Activated T-cell treated with anti-CD3 and anti-CD28 coated beads, Interleukin-2, amount 50 U/mL, for 4 hours (primary cell): ENCODE measurements around the gene RABGAP1L. TPM values are rescaled to one million over a fixed set of nuclear protein-coding genes. Genes with fewer than 3 reads are reported as not detected.
"Not testable (repeated sequence)": the region's sequence is repeated elsewhere in the genome, so short reads cannot be mapped to it uniquely, and the experiment has no call there.

Experiments used
- ATAC-seq, 2 donors: fragments of 200-7000 bp; cut with Tn5 transposase; one replicate each; pipeline ENCODE4 v1.10.0; 2021
- DNase-seq: peaks from one replicate; pipeline ENCODE4 v3.0.0-alpha.2; 2020
- H3K27me3 Mint-ChIP-seq: one replicate; pipeline ENCODE4 v1.8.0; 2021; ENCODE audit warnings: low read depth, mixed read lengths
- H3K36me3 Mint-ChIP-seq: one replicate; pipeline ENCODE4 v1.8.0; 2022; ENCODE audit warnings: mixed read lengths; ENCODE audit not compliant: insufficient read depth
- H3K4me1 Mint-ChIP-seq: one replicate; pipeline ENCODE4 v1.8.0; 2021; ENCODE audit warnings: low read depth, mixed read lengths
- H3K4me3 Mint-ChIP-seq: one replicate; pipeline ENCODE4 v1.8.0; 2021; ENCODE audit warnings: mild to moderate bottlenecking, moderate library complexity, mixed read lengths
- H3K9me3 Mint-ChIP-seq: one replicate; pipeline ENCODE4 v1.8.0; 2021; ENCODE audit warnings: mixed read lengths
- total RNA-seq, 3 donors: library from RNA; stranded (reverse); gene quantifications; one replicate each; pipeline ENCODE4 v1.2.1, GENCODE V29; 2021

RABGAP1L gene
- total RNA-seq, 3 donors from 2014 or later: 16.9 to 23.2 (median 22.3) TPM

DNA sequence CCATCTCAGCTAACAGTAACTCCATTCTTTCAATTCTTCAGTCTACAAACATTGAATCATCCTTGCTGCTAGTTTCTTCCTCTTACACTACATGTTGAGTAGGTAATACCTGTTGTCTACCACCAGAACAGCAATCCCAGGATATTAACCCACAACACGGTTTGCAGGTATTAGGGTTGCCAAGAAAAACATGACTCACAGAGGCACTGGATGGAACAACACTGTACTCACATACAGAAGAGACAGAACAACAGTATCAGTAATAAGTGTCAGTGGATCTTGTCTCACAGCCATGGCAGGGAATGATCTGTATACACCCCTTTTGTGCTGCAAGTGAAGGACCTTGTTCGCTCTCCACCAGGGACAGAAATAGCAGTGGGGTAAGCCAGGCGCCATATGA is 500.5 kb downstream of the RABGAP1L start:
- no peak overlapping the region for H3K4me3 Mint-ChIP-seq
- H3K27me3 Mint-ChIP-seq: no peaks in the 10 kb centered on the region
- no peak for ATAC-seq
- peaks cover 6% of the 10 kb centered on the region for H3K9me3 Mint-ChIP-seq
- H3K36me3 Mint-ChIP-seq: peaks cover 32% of the 10 kb centered on the region
- no peak for DNase-seq
- H3K4me1 Mint-ChIP-seq: no peaks in the 10 kb centered on the region

DNA sequence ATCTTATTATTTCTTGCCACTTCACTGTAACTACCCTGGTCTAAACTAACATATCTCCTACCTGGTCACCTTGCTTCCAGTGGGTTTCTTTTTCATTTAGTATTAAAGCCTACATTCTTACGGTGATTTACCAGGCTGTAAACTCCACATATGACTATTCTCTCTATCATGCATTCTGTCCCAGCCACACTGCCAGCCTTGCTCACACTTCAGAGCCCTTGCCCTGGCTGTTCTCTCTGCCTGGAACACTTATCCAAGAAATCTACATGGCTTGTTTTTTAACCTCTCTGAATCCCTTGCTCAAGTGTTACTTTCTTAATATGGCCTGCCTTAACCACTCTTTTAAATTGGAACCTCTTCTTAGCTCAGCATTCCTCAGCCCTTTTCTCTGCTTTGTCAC is 501.2 kb downstream of the RABGAP1L start:
- Mint-ChIP-seq H3K27me3 (no peaks in the 10 kb centered on the region), H3K4me1 (no peaks in the 10 kb centered on the region), H3K36me3 (peaks cover 32% of the 10 kb centered on the region), H3K9me3 (peaks cover 6% of the 10 kb centered on the region), H3K4me3 (no peak overlapping the region)
- DNase-seq (no peak), ATAC-seq (no peak)

DNA sequence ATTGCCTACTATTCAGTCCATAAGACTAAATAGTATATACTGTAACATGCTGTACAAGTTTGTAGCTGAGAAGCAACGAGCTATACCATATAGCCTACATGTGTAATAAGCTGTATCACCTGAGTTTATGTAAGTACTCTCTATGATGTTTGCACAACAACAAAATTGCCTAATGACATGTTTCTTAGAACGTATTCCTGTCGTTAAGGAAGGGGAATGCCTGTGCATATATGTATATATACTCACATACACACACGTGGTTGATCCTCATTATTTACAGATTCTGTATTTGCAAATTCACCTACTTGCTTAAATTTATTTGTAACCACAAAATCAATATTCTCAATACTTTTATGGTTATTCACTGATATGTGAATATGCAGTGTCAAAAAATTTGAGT is 504.0 kb downstream of the RABGAP1L start:
- no peak for ATAC-seq
- Mint-ChIP-seq H3K4me3 (no peak overlapping the region), H3K27me3 (no peaks in the 10 kb centered on the region), H3K9me3 (peaks cover 11% of the 10 kb centered on the region), H3K4me1 (no peaks in the 10 kb centered on the region), H3K36me3 (peaks cover 35% of the 10 kb centered on the region)
- no peak for DNase-seq

DNA sequence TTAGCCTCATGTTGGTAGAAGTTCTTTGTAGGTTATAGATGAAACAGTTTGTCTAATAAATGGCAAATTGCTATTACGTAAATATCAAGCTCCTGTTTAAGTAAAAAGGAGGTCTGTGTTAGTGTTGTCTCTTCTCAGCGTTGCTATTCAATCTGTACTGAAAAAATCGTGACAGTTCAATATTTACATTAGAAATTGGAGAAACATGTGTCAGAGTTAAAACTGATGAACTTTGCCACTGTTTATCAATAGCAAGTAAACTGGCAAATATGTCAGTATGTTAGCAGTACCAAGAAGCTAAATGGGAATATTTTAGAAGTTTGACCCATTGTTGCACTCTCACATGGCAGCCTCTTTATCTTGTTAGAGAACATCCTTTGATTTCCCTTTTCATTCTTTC is 506.9 kb downstream of the RABGAP1L start:
- peaks cover 33% of the 10 kb centered on the region for H3K9me3 Mint-ChIP-seq
- H3K36me3 Mint-ChIP-seq: peaks cover 28% of the 10 kb centered on the region

DNA sequence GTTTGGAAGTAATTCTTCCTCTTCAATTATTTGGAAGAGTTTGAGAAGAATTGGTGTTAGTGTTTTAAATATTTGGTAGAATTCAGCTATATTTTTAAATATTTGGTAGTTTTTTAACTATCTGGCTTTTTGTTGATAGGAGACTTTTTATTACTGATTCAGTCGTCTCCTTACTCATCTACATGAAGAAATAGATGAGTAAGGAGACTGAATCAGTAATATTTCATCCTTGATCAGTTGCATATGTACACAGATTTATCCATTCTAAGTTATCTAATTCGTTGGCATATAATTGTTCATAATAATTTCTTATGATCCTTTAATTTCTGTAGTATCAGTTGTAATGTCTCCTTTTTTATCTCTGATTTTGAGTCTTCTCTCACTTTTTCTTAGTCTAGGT is 512.5 kb downstream of the RABGAP1L start:
- no peak for ATAC-seq
- Mint-ChIP-seq H3K4me1 (no peaks in the 10 kb centered on the region), H3K4me3 (no peak overlapping the region), H3K27me3 (no peaks in the 10 kb centered on the region), H3K36me3 (peaks cover 22% of the 10 kb centered on the region), H3K9me3 (peaks cover 37% of the 10 kb centered on the region)
- DNase-seq: no peak

More for the DNA sequence above, 506.9 kb downstream of the RABGAP1L start:
- Mint-ChIP-seq H3K4me3 (no peak overlapping the region), H3K4me1 (no peaks in the 10 kb centered on the region), H3K27me3 (no peaks in the 10 kb centered on the region)
- ATAC-seq: no peak
- DNase-seq: no peak

DNA sequence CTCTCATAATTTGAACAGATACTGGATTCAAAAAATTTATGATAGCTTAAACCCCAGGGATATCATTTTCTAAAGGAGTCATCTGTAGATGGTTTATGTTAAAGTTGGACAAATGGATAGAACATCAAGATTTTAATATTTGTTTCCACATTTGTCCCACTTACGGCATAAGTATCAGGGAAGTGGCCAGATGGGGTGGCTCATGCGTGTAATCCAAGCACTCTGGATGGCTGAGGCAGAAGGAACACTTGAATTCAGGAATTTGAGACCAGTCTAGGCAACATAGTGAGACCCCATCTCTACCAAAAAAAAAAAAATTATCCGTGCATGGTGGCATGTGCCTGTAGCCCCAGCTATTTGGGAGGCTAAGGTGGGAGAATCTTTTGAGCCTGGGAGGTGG is 517.5 kb downstream of the RABGAP1L start:
- Mint-ChIP-seq H3K27me3 (no peaks in the 10 kb centered on the region), H3K9me3 (no peaks in the 10 kb centered on the region)

DNA sequence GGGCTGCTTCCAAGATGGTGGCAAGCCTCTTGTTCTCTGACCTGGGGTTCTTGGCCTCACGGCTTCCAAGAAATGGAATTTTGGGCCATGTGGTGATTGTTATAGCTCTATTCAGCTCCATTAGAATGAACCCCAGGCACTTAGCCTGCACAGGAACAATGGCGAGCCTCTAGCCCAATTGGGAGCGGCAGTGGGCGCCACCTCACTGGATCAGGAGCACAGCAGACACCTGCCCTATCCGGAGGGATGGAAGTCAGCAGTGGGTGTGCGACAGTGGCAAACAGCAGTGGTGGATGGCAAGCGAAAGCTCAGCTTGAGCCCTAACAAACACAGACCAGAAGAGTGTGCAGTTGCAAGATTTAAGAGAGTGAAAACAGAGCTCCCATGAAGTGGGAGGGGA is 519.3 kb downstream of the RABGAP1L start:
- no peak overlapping the region for H3K4me3 Mint-ChIP-seq
- ATAC-seq (no peak), DNase-seq (no peak)
- H3K9me3 Mint-ChIP-seq: no peaks in the 10 kb centered on the region
- no peaks in the 10 kb centered on the region for H3K4me1 Mint-ChIP-seq
- H3K36me3 Mint-ChIP-seq: peaks cover 6% of the 10 kb centered on the region
- no peaks in the 10 kb centered on the region for H3K27me3 Mint-ChIP-seq

More for the DNA sequence above, 517.5 kb downstream of the RABGAP1L start:
- Mint-ChIP-seq H3K4me1 (no peaks in the 10 kb centered on the region), H3K4me3 (no peak overlapping the region), H3K36me3 (no peaks in the 10 kb centered on the region)
- ATAC-seq (no peak), DNase-seq (no peak)

DNA sequence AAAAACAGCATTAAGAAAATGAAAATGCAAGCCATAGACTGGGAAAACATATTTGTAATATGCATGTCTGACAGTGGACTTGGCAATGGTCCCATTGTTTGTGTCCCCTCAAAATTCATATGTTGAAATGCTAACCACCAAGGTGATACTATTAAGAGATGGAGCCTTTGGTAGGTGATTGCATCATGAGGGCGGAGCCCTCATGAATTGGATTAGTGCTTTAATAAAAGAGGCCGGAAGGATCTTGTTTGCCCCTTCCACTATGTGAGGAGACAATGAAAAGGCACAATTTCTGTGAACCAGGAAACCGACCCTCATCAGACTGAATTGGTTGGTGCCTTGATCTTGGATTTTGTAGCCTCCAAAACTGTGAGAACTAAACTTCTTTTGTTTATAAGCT is 520.8 kb downstream of the RABGAP1L start:
- no peak overlapping the region for H3K4me3 Mint-ChIP-seq
- no peaks in the 10 kb centered on the region for H3K4me1 Mint-ChIP-seq
- no peaks in the 10 kb centered on the region for H3K9me3 Mint-ChIP-seq
- ATAC-seq (no peak), DNase-seq (no peak)
- peaks cover 16% of the 10 kb centered on the region for H3K36me3 Mint-ChIP-seq
- no peaks in the 10 kb centered on the region for H3K27me3 Mint-ChIP-seq

DNA sequence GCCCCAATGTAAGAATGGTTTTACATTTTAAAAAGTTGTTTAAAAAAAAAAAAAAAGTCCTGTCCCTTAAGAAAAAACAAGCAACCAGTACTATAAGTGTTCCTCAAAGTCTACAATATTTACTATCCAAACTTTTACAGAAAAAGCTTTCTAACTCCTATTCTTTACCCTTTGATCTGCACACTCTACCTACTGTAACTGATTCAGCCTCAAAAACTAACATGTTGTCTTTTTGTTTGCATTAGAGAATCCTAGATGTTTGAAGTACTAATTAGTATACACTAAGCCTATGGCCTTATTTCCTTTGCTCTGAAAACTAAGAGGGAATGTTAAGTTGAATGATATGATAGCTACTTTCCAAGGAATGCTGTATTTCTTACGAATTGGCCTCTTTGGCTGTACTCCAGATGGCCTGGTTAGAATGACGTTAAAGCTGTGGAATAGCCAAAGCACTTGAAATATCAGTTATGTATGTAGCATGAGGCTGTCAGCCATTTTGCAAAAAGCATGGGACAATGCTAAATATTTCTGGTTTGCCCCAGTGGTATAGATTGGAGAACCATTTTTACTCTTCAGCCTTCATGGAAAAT is 523.2 kb downstream of the RABGAP1L start:
- DNase-seq (no peak), ATAC-seq (no peak)
- Mint-ChIP-seq H3K4me3 (no peak overlapping the region), H3K9me3 (no peaks in the 10 kb centered on the region), H3K27me3 (no peaks in the 10 kb centered on the region), H3K36me3 (peaks cover 20% of the 10 kb centered on the region), H3K4me1 (peaks cover 4% of the 10 kb centered on the region)

DNA sequence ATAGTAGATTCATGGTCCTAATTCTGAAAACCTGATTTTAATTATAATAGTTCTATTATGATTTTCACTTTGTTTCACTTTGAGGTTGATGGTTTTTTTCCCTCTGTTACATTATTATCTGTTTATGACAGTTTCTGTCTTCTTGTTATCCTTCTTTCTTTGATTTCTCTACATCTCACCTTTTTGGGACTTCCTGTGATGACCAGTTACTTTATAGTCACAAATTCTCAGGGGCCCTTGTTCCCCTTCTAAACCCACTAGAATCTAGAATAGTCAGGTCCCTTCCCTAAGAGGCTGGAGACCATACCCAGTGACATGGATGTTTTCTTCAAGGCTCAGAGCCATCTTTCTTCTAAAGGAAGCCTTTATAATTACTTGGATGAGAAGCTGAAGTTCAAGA is 526.9 kb downstream of the RABGAP1L start:
- ATAC-seq (no peak), DNase-seq (no peak)
- Mint-ChIP-seq H3K27me3 (no peaks in the 10 kb centered on the region), H3K36me3 (peaks cover 20% of the 10 kb centered on the region), H3K9me3 (no peaks in the 10 kb centered on the region), H3K4me1 (peaks cover 4% of the 10 kb centered on the region), H3K4me3 (no peak overlapping the region)

DNA sequence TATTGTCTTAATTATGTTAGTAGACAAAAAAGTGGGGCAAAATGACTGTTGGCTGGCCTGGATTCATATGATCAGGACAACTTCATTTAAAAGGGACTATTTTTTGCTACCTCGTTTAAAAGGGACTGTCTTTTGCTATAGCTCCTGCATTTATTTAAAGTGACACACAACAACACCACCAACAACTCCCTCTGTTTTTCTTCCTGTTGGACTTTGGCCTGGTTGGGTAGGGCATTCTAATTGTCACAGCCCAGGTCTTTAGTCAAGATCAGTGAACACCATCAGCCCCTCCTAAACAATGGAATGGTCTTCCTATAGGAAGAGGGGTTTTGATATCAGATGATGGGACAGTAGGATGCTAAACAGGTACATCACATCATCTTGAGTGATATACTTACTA is 530.2 kb downstream of the RABGAP1L start:
- ATAC-seq: no peak
- no peak for DNase-seq
- H3K4me3 Mint-ChIP-seq: no peak overlapping the region
- no peaks in the 10 kb centered on the region for H3K9me3 Mint-ChIP-seq
- H3K27me3 Mint-ChIP-seq: no peaks in the 10 kb centered on the region
- H3K36me3 Mint-ChIP-seq: peaks cover 13% of the 10 kb centered on the region
- peaks cover 4% of the 10 kb centered on the region for H3K4me1 Mint-ChIP-seq

DNA sequence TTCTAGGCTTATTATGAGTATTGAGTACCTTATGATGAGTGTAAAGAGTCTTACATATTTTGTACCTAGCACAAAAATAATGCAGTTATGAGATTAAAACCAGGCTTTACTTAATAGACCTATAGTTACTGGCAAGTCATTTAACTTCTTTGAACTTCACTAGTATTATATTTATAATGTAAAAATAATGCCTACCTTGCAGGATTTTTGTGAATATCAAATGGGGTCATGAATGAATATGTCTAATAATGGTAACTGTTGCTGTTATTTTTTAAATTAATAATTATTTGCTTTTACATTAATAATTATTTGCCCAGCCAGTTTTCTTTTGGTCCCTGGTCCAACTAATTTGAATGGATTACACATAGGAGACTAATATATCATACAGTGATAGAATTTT is 530.9 kb downstream of the RABGAP1L start:
- H3K4me3 Mint-ChIP-seq: no peak overlapping the region
- DNase-seq (no peak), ATAC-seq (no peak)

DNA sequence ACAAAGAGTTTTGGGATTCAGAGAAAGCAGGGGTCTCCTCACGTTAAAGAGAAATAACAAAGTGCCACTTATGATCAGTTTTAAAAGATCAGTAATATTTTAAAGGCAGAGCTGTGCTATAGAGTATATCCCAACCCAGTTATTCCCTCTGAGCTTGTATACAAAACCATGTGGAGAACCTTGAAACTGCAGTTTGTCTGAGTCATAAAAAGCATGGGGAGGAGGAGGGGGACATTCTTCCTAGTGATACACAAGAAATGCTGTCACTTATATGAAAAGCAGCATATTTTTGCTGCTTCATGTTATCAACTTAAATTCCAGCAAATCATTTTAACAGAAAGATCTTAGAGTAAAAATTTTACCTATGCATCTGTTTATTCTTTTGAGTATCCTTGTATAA is 533.0 kb downstream of the RABGAP1L start:
- no peaks in the 10 kb centered on the region for H3K4me1 Mint-ChIP-seq
- H3K27me3 Mint-ChIP-seq: no peaks in the 10 kb centered on the region
- no peak overlapping the region for H3K4me3 Mint-ChIP-seq
- ATAC-seq (no peak), DNase-seq (no peak)
- no peaks in the 10 kb centered on the region for H3K9me3 Mint-ChIP-seq
- H3K36me3 Mint-ChIP-seq: peaks cover 11% of the 10 kb centered on the region

More for the DNA sequence above, 530.9 kb downstream of the RABGAP1L start:
- no peaks in the 10 kb centered on the region for H3K27me3 Mint-ChIP-seq
- peaks cover 4% of the 10 kb centered on the region for H3K4me1 Mint-ChIP-seq
- peaks cover 12% of the 10 kb centered on the region for H3K36me3 Mint-ChIP-seq
- H3K9me3 Mint-ChIP-seq: no peaks in the 10 kb centered on the region

DNA sequence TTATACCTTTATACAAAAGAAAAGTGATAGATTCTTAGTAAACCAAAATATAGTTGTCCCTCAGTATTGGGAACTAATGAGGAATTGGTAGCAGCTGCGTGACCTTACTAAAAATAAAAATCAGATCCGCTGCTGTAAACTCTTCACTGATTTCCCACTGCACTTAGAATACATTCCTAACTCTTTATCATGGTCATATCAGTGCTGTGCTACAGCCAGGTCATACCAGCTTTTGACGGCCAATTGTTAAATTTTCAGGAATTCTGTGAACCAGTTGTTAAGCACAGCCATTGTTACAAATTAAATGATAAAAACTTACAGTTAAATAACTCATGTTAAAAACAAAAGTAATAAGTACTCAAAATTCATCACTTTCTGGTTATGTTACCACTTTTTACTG is 533.8 kb downstream of the RABGAP1L start:
- no peak for ATAC-seq
- Mint-ChIP-seq H3K4me1 (no peaks in the 10 kb centered on the region), H3K9me3 (no peaks in the 10 kb centered on the region), H3K27me3 (no peaks in the 10 kb centered on the region), H3K4me3 (no peak overlapping the region), H3K36me3 (peaks cover 11% of the 10 kb centered on the region)
- no peak for DNase-seq

DNA sequence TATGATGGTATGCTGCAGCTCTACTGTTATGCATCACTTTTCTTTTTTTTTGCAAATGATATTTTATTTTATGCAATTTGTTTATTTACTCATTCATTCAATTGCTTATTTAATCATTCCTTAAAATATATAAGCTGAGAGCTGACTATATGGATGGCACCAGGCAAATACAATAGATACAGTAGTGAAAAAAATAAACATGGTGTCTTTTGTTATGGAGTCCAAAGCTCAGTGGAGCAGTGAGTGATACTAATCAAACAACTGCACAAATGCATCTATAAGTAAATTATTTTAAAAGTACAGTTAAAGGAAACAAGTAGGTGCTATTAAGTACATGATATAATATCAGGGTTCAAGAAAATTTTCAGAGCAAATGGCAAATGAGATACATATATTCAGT is 534.2 kb downstream of the RABGAP1L start:
- not testable (repeated sequence) for H3K9me3 Mint-ChIP-seq, ATAC-seq, H3K27me3 Mint-ChIP-seq, H3K4me3 Mint-ChIP-seq, H3K4me1 Mint-ChIP-seq, DNase-seq
- peaks cover 11% of the 10 kb centered on the region for H3K36me3 Mint-ChIP-seq
